Muscle layer of colon (tissue), 2 donors: ENCODE measurements around the gene OR1F1.
"Not testable (repeated sequence)": the region's sequence is repeated elsewhere in the genome, so short reads cannot be mapped to it uniquely, and the experiment has no call there.

Source experiments
- H3K27ac ChIP-seq: one replicate; pipeline ENCODE4 v1.7.0; 2013; ENCODE audit warnings: low read depth, mild to moderate bottlenecking, low read length, moderate library complexity
- H3K27me3 ChIP-seq, 2 donors: one replicate each; pipeline ENCODE4 v1.7.0; 2013; ENCODE audit warnings: low read length in 2 of 2, mild to moderate bottlenecking in 2 of 2; ENCODE audit not compliant: insufficient read depth in 2 of 2, control insufficient read depth in 1 of 2
- H3K36me3 ChIP-seq: one replicate; pipeline ENCODE4 v1.7.0; 2013; ENCODE audit warnings: mild to moderate bottlenecking, low read length; ENCODE audit not compliant: insufficient read depth
- H3K4me1 ChIP-seq: one replicate; pipeline ENCODE4 v1.7.0; 2013; ENCODE audit warnings: mild to moderate bottlenecking, low read length; ENCODE audit not compliant: insufficient read depth
- H3K4me3 ChIP-seq, 2 donors: one replicate each; pipeline ENCODE4 v1.7.0; 2013; ENCODE audit warnings: low read length in 2 of 2, low read depth in 1 of 2, mild to moderate bottlenecking in 1 of 2, moderate library complexity in 1 of 2
- H3K9ac ChIP-seq: one replicate; pipeline ENCODE4 v1.7.0; 2013; ENCODE audit warnings: low read length
- H3K9me3 ChIP-seq: one replicate; pipeline ENCODE4 v1.7.0; 2013; ENCODE audit warnings: mild to moderate bottlenecking, low read length
- donor health status: abdominal sarcoma.
- donor health status: Adenocarcinoma of cecum.

OR1F1 gene

GRCh38 chr16:3193221-3194212, 5.5 kb downstream of the OR1F1 start:
- no peaks in the 10 kb centered on the region for H3K9me3 ChIP-seq
- H3K4me1 ChIP-seq = no peaks in the 10 kb centered on the region
- no peak overlapping the region for H3K9ac ChIP-seq
- H3K27me3 ChIP-seq = peaks cover 51 to 75% of the 10 kb centered on the region in 2 donors
- H3K27ac ChIP-seq = no peak overlapping the region
- H3K36me3 ChIP-seq = no peaks in the 10 kb centered on the region
- H3K4me3 ChIP-seq = no peak overlapping the region

GRCh38 chr16:3194792-3195191, 6.8 kb downstream of the OR1F1 start:
- Histone ChIP-seq H3K36me3 (no peaks in the 10 kb centered on the region), H3K27ac (no peak overlapping the region), H3K9ac (no peak overlapping the region), H3K4me3 (no peak overlapping the region), H3K9me3 (no peaks in the 10 kb centered on the region), H3K27me3 (peaks cover 38 to 62% of the 10 kb centered on the region in 2 donors), H3K4me1 (no peaks in the 10 kb centered on the region)

DNA sequence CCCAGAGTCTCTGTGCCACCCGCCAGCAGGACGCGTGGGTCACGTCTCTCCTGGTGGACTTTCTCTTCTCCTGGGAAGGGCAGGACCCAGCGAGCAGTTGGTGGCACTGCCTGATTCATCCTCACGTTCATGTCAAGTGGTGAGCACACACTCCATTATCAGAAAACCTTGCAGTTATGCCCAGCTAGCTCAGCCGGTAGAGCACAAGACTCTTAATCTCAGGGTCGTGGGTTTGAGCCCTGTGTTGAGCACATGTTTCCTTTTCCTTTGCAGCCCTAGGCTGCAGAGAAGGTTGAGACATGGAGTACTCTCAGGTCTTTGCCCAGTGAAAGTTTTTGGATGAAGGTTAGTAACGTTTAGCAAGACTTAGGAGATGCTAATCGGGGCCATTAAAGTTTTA, 8.0 kb downstream of the OR1F1 start:
- H3K9me3 ChIP-seq = no peaks in the 10 kb centered on the region
- no peak overlapping the region for H3K27ac ChIP-seq
- H3K4me1 ChIP-seq = no peaks in the 10 kb centered on the region
- H3K9ac ChIP-seq = no peak overlapping the region
- no peaks in the 10 kb centered on the region for H3K36me3 ChIP-seq
- peaks cover 26 to 50% of the 10 kb centered on the region in 2 donors for H3K27me3 ChIP-seq
- no peak overlapping the region for H3K4me3 ChIP-seq

DNA sequence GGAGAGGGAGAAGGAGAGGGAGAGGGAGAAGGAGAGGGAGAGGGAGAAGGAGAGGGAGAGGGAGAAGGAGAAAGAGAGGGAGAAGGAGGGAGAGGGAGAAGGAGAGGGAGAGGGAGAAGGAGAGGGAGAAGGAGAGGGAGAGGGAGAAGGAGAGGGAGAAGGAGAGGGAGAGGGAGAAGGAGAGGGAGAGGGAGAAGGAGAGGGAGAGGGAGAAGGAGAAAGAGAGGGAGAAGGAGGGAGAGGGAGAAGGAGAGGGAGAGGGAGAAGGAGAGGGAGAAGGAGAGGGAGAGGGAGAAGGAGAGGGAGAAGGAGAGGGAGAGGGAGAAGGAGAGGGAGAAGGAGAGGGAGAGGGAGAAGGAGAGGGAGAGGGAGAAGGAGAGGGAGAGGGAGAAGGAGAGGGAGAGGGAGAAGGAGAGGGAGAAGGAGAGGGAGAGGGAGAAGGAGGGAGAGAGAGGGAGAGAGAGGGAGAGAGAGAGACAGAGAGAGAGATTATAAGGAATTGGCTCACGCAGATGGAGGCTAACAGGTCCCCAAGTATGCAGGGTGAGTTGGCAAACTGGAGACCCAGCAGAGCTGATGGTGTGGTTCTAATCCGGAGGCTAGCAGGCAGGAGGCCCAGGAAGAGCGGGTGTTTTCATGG, 9.8 kb downstream of the OR1F1 start:
- H3K36me3 ChIP-seq, H3K27ac ChIP-seq, H3K9me3 ChIP-seq, H3K4me3 ChIP-seq, H3K4me1 ChIP-seq, H3K9ac ChIP-seq: not testable (repeated sequence)
- peaks cover 16 to 32% of the 10 kb centered on the region in 2 donors for H3K27me3 ChIP-seq

DNA sequence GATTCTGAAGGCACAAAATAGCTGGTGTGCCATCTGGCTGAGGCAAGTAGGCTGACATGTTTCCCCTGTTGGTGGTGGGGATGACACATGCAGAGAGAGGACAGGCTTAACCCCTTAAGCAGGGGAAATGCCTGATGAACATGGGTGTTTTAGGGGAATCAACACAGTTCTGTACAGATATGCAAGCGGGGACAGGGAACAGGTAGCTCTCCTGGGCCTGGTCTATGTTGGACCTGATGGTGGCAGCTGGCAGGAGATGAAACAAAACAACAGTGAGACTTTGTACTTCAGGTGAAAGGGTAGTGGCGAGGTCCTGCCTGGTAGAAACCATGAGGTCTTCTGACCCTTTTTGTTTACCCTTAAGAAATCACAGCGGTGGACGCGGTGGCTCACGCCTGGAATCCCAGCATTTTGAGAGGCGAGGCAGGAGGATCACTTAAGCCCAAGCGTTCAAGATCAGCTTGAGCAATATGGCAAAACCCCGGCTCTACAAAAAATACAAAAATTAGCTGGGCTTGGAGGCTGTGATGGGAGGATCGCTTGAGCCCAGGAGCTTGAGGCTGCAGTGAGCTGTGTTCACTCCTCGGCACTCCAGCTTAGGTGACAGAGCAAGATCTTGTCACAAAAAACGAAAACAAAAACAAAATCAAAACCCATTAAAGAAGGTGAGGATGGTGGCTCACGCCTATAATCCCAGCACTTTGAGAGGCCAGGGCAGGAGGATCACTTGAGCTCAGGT, 10.5 kb downstream of the OR1F1 start:
- Histone ChIP-seq H3K36me3 (no peaks in the 10 kb centered on the region), H3K4me1 (no peaks in the 10 kb centered on the region), H3K9ac (no peak overlapping the region), H3K4me3 (no peak overlapping the region), H3K27me3 (peaks cover 11 to 25% of the 10 kb centered on the region in 2 donors), H3K9me3 (no peaks in the 10 kb centered on the region), H3K27ac (no peak overlapping the region)

DNA sequence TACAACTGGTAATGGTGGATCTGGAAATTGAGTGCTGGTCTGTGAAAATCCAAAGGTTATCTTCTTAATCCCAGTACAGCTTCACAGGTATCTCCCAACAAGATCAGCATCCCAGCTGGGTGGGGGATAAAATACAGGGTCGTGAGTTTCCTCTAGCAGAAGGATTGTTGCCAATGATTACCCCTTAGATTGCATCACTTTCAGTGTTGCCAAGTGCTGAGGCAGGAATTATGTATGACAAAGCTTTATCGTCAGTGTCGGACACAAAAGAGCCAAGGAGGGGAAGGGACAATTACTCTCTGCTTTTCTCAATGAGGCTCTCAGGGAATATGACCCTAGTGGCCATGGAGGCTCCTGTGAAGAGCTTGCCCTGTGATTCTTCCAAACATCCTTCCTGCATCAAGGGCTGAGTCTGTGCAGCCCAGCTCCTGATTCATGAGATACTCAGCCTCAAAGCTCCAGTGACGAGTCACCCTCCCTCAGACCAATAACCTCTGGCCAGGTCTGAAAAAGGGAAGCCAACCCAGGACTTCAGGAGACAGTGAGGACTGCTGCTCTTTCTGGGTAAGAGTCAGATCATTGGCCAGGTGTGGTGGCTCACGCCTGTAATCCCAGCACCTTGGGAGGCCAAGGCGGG, 15.0 kb downstream of the OR1F1 start:
- Histone ChIP-seq H3K27ac (no peak overlapping the region), H3K4me1 (no peaks in the 10 kb centered on the region), H3K27me3 (no peaks in the 10 kb centered on the region), H3K9ac (no peak overlapping the region), H3K9me3 (peaks cover 7% of the 10 kb centered on the region), H3K36me3 (no peaks in the 10 kb centered on the region), H3K4me3 (no peak overlapping the region)

DNA sequence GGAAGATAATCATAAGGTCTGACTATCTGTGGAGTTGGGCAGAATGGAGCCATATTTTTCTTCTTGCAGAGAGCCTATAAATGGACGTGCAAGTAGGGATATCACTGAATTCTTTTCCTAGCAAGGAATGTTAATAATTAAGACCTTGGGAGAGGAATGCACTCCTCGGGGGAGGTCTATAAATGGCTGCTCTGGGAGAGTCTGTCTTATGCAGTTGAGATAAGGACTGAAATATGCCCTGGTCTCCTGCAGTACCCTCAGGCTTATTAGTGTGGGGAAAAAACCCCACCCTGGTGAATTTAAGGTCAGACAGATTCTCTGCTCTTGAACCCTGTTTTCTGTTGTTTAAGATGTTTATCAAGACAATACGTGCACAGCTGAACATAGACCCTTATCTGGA, 17.9 kb downstream of the OR1F1 start:
- not testable (repeated sequence) for H3K4me1 ChIP-seq, H3K4me3 ChIP-seq, H3K9ac ChIP-seq, H3K27me3 ChIP-seq, H3K9me3 ChIP-seq, H3K27ac ChIP-seq, H3K36me3 ChIP-seq

GRCh38 chr16:3207086-3207953, 19.3 kb downstream of the OR1F1 start:
- Histone ChIP-seq H3K9me3 (peaks cover 7% of the 10 kb centered on the region), H3K4me1 (no peaks in the 10 kb centered on the region), H3K4me3 (no peak overlapping the region), H3K9ac (no peak overlapping the region), H3K27ac (no peak overlapping the region), H3K27me3 (no peaks in the 10 kb centered on the region), H3K36me3 (no peaks in the 10 kb centered on the region)

DNA sequence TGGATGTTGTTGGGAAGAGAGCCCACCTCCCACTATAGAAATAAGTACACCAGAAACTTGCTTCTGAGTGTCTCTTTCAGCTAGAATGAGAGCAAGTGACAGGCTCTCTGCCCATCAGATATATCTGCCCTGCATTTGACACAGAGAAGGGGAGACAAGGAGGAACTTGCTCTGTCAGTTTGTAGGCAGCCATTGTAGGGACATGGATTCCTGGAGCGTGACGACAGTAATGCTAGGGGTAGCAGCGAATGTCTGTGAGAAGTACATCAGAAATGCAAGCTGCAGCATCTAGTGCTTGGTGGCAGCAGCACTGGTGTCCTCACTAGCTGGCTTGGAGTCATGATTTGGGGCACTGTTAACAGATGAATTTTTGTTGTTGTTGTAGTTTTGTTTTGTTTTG, 24.0 kb downstream of the OR1F1 start:
- Histone ChIP-seq H3K27ac (no peak overlapping the region), H3K27me3 (no peaks in the 10 kb centered on the region), H3K9ac (no peak overlapping the region), H3K36me3 (no peaks in the 10 kb centered on the region), H3K4me1 (no peaks in the 10 kb centered on the region), H3K9me3 (no peaks in the 10 kb centered on the region), H3K4me3 (no peak overlapping the region)

DNA sequence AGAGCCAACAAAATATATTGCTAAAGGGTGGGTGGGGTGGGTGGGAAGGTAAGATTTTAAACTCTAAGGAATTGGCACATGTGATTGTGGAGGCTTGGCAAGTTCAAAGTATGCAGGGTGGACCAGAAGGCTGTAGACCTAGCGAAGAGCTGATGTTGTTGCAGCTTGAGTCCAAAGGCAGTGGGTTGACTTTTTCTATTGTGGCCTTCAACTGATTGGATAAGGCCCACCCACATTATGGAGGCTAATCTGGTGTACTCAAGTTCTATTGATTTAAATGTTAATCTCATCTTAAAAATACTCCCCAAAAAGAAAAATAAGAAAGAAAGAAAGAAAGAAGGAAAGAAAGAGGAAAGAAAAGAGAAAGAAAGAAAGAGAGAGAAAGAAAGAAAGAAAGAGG, 24.6 kb downstream of the OR1F1 start:
- H3K4me3 ChIP-seq = no peak overlapping the region
- H3K9me3 ChIP-seq = no peaks in the 10 kb centered on the region
- H3K27me3 ChIP-seq = no peaks in the 10 kb centered on the region
- no peaks in the 10 kb centered on the region for H3K36me3 ChIP-seq
- no peak overlapping the region for H3K9ac ChIP-seq
- H3K27ac ChIP-seq = no peak overlapping the region
- H3K4me1 ChIP-seq = no peaks in the 10 kb centered on the region
